ENCODE data around the gene FAM162A.

The FAM162A gene, protein sequence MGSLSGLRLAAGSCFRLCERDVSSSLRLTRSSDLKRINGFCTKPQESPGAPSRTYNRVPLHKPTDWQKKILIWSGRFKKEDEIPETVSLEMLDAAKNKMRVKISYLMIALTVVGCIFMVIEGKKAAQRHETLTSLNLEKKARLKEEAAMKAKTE

GRCh38 chr3:122383771-122384697 lies at the start of gene FAM162A:
Gene FAM162A (plus strand): TSS chr3:122384182. CDS start chr3:122384266, 84 bp downstream.
- no peaks in the 10 kb centered on the region for H3K27me3 ChIP-seq (ENCODE audit: control insufficient read depth, low read length)
- H3K4me3 ChIP-seq (ENCODE audit: low read length) = peak within 1 kb of the TSS; percentile 76
- no peak for TF ChIP-seq EZH2phosphoT487 (IDR thresholded peaks at IDR 0.05; ENCODE audit: borderline replicate concordance, low read length)
- TF ChIP-seq, protein P1, sequence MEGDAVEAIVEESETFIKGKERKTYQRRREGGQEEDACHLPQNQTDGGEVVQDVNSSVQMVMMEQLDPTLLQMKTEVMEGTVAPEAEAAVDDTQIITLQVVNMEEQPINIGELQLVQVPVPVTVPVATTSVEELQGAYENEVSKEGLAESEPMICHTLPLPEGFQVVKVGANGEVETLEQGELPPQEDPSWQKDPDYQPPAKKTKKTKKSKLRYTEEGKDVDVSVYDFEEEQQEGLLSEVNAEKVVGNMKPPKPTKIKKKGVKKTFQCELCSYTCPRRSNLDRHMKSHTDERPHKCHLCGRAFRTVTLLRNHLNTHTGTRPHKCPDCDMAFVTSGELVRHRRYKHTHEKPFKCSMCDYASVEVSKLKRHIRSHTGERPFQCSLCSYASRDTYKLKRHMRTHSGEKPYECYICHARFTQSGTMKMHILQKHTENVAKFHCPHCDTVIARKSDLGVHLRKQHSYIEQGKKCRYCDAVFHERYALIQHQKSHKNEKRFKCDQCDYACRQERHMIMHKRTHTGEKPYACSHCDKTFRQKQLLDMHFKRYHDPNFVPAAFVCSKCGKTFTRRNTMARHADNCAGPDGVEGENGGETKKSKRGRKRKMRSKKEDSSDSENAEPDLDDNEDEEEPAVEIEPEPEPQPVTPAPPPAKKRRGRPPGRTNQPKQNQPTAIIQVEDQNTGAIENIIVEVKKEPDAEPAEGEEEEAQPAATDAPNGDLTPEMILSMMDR (IDR thresholded peaks at IDR 0.05; ENCODE audit: low read depth, low read length, poor library complexity, severe bottlenecking) = peak; percentile 78
- H3K4me2 ChIP-seq (ENCODE audit: low read length) = peak within 1 kb of the TSS; percentile 99
- 0 out of 2 replicates have a peak, but pooled peaks cover 2% of the 10 kb centered on the region for H4K20me1 ChIP-seq (ENCODE audit: control insufficient read depth, insufficient read depth, low read depth, low read length)
- peaks cover 95% of the 10 kb centered on the region for H3K79me2 ChIP-seq (ENCODE audit: control insufficient read depth, low read length)
- no peaks in the 10 kb centered on the region for H3F3A ChIP-seq (ENCODE audit: control insufficient read depth, insufficient read depth)
- peak within 1 kb of the TSS; percentile 70 for H3K27ac ChIP-seq (ENCODE audit: low read depth, low read length)
- no peaks in the 10 kb centered on the region for H3K9me2 ChIP-seq (replicated peaks; ENCODE audit: control insufficient read depth, low read length)
- H3K9me3 ChIP-seq (ENCODE audit: control insufficient read depth, insufficient read depth, low read length) = no peaks in the 10 kb centered on the region
- peaks cover 57% of the 10 kb centered on the region for H3K36me3 ChIP-seq (ENCODE audit: control insufficient read depth, low read length)
- H3K4me1 ChIP-seq (ENCODE audit: control insufficient read depth, low read length) = peaks cover 72% of the 10 kb centered on the region

GRCh38 chr3:122342803-122343202 lies 41.2 kb upstream of the FAM162A start:
- no peak overlapping the region for H3K4me2 ChIP-seq (ENCODE audit: low read length)
- no peaks in the 10 kb centered on the region for H3K9me2 ChIP-seq (replicated peaks; ENCODE audit: control insufficient read depth, low read length)
- H4K20me1 ChIP-seq (ENCODE audit: control insufficient read depth, insufficient read depth, low read depth, low read length) = no peaks in the 10 kb centered on the region
- no peaks in the 10 kb centered on the region for H3K27me3 ChIP-seq (ENCODE audit: control insufficient read depth, low read length)
- no peaks in the 10 kb centered on the region for H3F3A ChIP-seq (ENCODE audit: control insufficient read depth, insufficient read depth)
- H3K79me2 ChIP-seq (ENCODE audit: control insufficient read depth, low read length) = no peaks in the 10 kb centered on the region
- no peaks in the 10 kb centered on the region for H3K4me1 ChIP-seq (ENCODE audit: control insufficient read depth, low read length)
- H3K4me3 ChIP-seq (ENCODE audit: low read length) = no peak overlapping the region
- no peaks in the 10 kb centered on the region; the same call in 1 of the 2 replicates for H3K9me3 ChIP-seq (ENCODE audit: control insufficient read depth, insufficient read depth, low read length)
- no peak for TF ChIP-seq EZH2phosphoT487 (IDR thresholded peaks at IDR 0.05; ENCODE audit: borderline replicate concordance, low read length)
- TF ChIP-seq, protein P1 (IDR thresholded peaks at IDR 0.05; ENCODE audit: low read depth, low read length, poor library complexity, severe bottlenecking) = no peak
- no peaks in the 10 kb centered on the region for H3K36me3 ChIP-seq (ENCODE audit: control insufficient read depth, low read length)
- H3K27ac ChIP-seq (ENCODE audit: low read depth, low read length) = no peak overlapping the region

DNA sequence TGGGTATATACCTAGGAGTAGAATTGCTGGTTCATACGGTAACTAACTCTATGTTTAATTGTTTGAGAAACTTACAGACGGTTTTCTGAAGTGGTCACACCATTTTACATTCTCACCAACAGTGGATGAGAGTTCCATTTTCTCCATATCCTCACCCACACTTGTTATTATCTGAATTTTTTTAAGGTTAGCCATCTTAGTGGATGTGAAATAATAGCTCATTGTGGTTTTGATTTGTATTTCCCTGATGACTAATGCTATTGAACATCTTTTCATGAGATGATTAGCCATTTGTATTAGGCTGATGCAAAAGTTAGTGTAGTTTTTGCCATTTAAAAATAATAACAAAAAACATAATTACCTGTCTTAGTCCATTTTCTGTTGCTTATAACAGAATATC lies 40.3 kb upstream of the FAM162A start:
- Histone ChIP-seq H3K4me1 (ENCODE audit: control insufficient read depth, low read length) (no peaks in the 10 kb centered on the region), H4K20me1 (ENCODE audit: control insufficient read depth, insufficient read depth, low read depth, low read length) (no peaks in the 10 kb centered on the region), H3K27me3 (ENCODE audit: control insufficient read depth, low read length) (no peaks in the 10 kb centered on the region), H3K36me3 (ENCODE audit: control insufficient read depth, low read length) (no peaks in the 10 kb centered on the region), H3K9me2 (replicated peaks; ENCODE audit: control insufficient read depth, low read length) (no peaks in the 10 kb centered on the region), H3K4me3 (ENCODE audit: low read length) (no peak overlapping the region), H3K9me3 (ENCODE audit: control insufficient read depth, insufficient read depth, low read length) (no peaks in the 10 kb centered on the region; the same call in 1 of the 2 replicates), H3K79me2 (ENCODE audit: control insufficient read depth, low read length) (no peaks in the 10 kb centered on the region), H3K4me2 (ENCODE audit: low read length) (no peak overlapping the region), H3F3A (ENCODE audit: control insufficient read depth, insufficient read depth) (no peaks in the 10 kb centered on the region), H3K27ac (ENCODE audit: low read depth, low read length) (no peak overlapping the region)
- TF ChIP-seq EZH2phosphoT487 (IDR thresholded peaks at IDR 0.05; ENCODE audit: borderline replicate concordance, low read length) = no peak

- Histone ChIP-seq H3K79me2 (ENCODE audit: control insufficient read depth, low read length) (no peaks in the 10 kb centered on the region), H3K9me3 (ENCODE audit: control insufficient read depth, insufficient read depth, low read length) (no peaks in the 10 kb centered on the region), H3F3A (ENCODE audit: control insufficient read depth, insufficient read depth) (no peaks in the 10 kb centered on the region), H3K27ac (ENCODE audit: low read depth, low read length) (no peak overlapping the region), H4K20me1 (ENCODE audit: control insufficient read depth, insufficient read depth, low read depth, low read length) (no peaks in the 10 kb centered on the region), H3K9me2 (replicated peaks; ENCODE audit: control insufficient read depth, low read length) (no peaks in the 10 kb centered on the region), H3K27me3 (ENCODE audit: control insufficient read depth, low read length) (no peaks in the 10 kb centered on the region), H3K4me2 (ENCODE audit: low read length) (no peak overlapping the region), H3K4me3 (ENCODE audit: low read length) (no peak overlapping the region), H3K4me1 (ENCODE audit: control insufficient read depth, low read length) (no peaks in the 10 kb centered on the region), H3K36me3 (ENCODE audit: control insufficient read depth, low read length) (no peaks in the 10 kb centered on the region)
- no peak for TF ChIP-seq EZH2phosphoT487 (IDR thresholded peaks at IDR 0.05; ENCODE audit: borderline replicate concordance, low read length)
- TF ChIP-seq, protein P1 (IDR thresholded peaks at IDR 0.05; ENCODE audit: low read depth, low read length, poor library complexity, severe bottlenecking) = no peak
Observed at GRCh38 chr3:122349171-122349570, 34.8 kb upstream of the FAM162A start.

All from DOHH2 (cell line).